ENCODE measurements around the gene KRTAP19-8.

KRTAP19-8 gene

GRCh38 chr21:30988706-30989105 lies 49.6 kb downstream of the KRTAP19-8 start:
- TF ChIP-seq, protein P1, sequence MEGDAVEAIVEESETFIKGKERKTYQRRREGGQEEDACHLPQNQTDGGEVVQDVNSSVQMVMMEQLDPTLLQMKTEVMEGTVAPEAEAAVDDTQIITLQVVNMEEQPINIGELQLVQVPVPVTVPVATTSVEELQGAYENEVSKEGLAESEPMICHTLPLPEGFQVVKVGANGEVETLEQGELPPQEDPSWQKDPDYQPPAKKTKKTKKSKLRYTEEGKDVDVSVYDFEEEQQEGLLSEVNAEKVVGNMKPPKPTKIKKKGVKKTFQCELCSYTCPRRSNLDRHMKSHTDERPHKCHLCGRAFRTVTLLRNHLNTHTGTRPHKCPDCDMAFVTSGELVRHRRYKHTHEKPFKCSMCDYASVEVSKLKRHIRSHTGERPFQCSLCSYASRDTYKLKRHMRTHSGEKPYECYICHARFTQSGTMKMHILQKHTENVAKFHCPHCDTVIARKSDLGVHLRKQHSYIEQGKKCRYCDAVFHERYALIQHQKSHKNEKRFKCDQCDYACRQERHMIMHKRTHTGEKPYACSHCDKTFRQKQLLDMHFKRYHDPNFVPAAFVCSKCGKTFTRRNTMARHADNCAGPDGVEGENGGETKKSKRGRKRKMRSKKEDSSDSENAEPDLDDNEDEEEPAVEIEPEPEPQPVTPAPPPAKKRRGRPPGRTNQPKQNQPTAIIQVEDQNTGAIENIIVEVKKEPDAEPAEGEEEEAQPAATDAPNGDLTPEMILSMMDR (IDR thresholded peaks at IDR 0.05) = no peak

All from LNCAP (cell line).